SH-SY5Y (cell line): ENCODE measurements around the gene STX2.

Experiments used
- GATA2 ChIP-seq: IDR thresholded peaks from 2 replicates; pipeline ENCODE4 v1.6.1; 2011; ENCODE audit warnings: mild to moderate bottlenecking, low read depth, low read length
- GATA3 ChIP-seq: IDR thresholded peaks from 2 replicates; pipeline ENCODE4 v1.6.1; 2011; ENCODE audit warnings: low read depth, mild to moderate bottlenecking, low read length, moderate library complexity

DNA sequence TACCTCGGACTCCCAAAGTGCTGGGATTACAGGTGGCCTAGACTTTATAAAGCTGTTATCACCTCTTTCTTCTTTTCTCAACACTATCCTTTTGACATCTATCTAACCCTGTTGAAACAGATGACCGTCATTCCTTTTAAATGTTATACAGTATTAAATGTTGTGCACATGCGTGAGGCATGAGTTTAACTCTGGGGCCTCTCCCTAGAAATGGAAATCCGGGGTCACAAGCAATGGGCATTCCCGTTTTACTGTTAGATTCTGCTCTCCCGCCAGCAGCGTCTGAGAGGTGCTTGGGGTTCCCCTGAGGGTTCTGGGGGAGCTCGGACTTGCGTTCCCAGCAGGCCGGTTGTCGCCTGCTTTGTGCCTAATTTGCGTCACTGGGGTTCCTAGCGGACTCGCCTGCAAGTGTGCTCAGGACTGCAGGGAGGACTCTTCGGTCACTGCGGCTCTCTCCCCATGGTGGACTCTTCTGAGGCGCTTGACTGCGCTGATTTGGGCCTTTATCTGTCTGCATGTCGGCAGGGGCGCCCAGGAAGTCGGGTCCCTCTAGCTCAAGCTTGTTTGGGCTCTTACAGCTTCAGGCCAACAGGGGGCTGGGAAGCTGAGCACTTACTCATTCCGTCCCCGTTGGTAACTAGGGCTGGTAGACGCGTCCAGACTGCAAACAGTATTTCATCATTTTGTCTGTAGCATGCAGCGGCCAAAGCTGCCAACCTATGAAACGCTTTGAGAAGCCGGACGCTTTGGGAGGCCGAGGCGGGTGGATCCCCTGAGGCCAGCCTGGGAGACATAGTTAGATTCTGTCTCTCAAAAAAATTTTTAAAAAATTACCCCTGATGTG is 31.6 kb upstream of the STX2 start:
- TF ChIP-seq GATA2 = no peak
- TF ChIP-seq GATA3 = no peak
